ENCODE data around the gene FOXC1. TPM values are rescaled to one million over a fixed set of nuclear protein-coding genes. Genes with fewer than 3 reads are reported as not detected.

FOXC1 gene
- total and polyA plus RNA-seq, 9 of the 15 experiments (the other 6 are each of a cell fraction or from before 2014, with no cell fraction given) = not detected

DNA sequence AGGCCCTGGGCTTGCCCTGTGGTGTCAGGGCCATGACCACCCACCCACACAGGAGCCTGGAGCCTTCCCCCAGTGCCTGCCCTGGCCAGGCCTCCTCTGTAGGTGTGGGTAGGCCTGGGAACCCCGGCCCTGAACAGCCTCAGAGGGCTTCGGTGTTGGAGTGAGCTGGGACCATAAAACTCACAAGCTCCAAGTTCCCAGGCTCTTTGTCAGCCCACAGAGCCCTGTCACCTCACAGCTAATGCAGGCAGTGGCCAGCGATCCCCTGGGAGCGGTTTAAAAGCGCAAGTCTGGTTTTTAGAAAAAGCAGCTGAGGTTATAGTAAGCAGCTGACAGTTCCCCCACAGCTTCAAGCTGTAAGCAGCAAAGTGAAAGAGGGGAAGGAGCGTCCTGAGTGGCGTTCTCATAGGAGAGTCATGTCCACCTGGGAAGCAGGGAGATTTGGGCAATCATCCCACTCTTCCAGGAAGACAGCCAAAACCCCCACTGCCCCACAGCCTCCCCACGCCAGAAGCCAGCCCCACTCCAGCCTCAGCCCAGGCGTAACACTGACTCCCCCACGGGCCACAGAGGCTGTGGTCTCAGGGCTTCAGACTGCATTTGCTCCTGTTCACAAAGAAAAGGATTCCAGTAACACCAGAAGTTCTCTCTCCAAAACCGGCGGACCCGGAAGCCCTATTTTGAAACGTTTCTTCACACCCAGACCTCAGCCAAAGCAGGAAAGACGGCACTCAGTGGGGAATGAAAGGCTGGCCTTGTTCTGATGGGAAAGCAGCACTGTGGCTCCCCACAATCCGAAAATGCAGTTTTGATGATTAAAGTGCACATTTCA is 34.3 kb upstream of the FOXC1 start (continued):
- no peak for TF ChIP-seq TCF3 (CRISPR knock-in tag; IDR thresholded peaks at IDR 0.05)
- TF ChIP-seq, protein P1, sequence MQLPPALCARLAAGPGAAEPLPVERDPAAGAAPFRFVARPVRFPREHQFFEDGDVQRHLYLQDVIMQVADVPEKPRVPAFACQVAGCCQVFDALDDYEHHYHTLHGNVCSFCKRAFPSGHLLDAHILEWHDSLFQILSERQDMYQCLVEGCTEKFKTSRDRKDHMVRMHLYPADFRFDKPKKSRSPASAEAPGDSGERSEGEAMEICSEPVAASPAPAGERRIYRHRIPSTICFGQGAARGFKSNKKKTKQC (CRISPR knock-in tag; IDR thresholded peaks at IDR 0.05) = no peak
- TF ChIP-seq ZNF41 (CRISPR knock-in tag; conservative IDR thresholded peaks at IDR 0.05) = no peak
- no peak for TF ChIP-seq BACH1 (tag; IDR thresholded peaks at IDR 0.05)
- no peak for TF ChIP-seq CBX3 (IDR thresholded peaks at IDR 0.05; ENCODE audit: borderline replicate concordance in 1 of 2, low read length in 2 of 2)
- TF ChIP-seq ZNF436 (CRISPR knock-in tag; IDR thresholded peaks at IDR 0.05) = no peak
- TF ChIP-seq MIER1 (IDR thresholded peaks at IDR 0.05; ENCODE audit: low read depth) = no peak

DNA sequence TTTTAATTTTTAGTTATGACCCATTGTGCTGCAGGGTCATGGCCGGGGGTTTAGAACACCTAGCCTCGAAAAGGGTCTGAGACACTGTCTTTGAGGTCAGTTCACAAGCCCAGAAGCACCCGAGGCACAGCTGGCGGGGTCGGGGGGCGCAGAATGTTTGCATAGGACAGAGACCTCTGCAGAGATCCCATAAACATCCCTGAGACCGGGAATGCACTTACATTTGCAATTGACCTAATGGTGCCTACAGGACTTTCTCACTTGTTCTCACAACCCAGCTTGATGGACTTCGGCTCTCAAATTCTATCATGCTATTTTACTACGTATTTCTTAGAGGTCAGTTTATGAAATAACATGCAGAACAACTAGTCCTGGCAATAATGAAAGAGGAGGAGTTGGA is 33.5 kb upstream of the FOXC1 start:
- H3K9me1 ChIP-seq (ENCODE audit: control insufficient read depth, insufficient read depth, low read length) = no peaks in the 10 kb centered on the region
- H2AFZ ChIP-seq (ENCODE audit: low read depth, low read length) = no peak overlapping the region
- in situ Hi-C loops (cut with MboI) = no loop called here
- FAIRE-seq = no peak
- H3K27me3 ChIP-seq (ENCODE audit: control insufficient read depth in 2 of 2, insufficient read depth in 2 of 2, low read length in 2 of 2) = peaks cover 25 to 56% of the 10 kb centered on the region in 2 experiments; a peak in 3 of 5 replicates
- POLR2A ChIA-PET = no interaction called here
- no peak for ATAC-seq
- H3K4me2 ChIP-seq (ENCODE audit: insufficient read depth, low read length) = no peak overlapping the region
- no peaks in the 10 kb centered on the region for H3K9me3 ChIP-seq (replicated peaks; ENCODE audit: control insufficient read depth, insufficient read depth, low read depth, low read length)
- no TSS peak for BruUV-seq (replicated peaks)
- no peak overlapping the region for H3K27ac ChIP-seq (ENCODE audit: extremely low read depth, low read depth, low read length)
- WGBS (ENCODE audit: insufficient coverage, low coverage, missing lambda C conversion rate) = 2% methylated on average over 9 of the region's 9 CpGs
- no peak for DNase-seq (ENCODE audit: extremely low read depth in 1 of 4, low spot score in 3 of 4)
- H3K79me2 ChIP-seq (ENCODE audit: control insufficient read depth, insufficient read depth, low read length) = no peaks in the 10 kb centered on the region
- intact Hi-C loops (cut with micrococcal nuclease) = no loop called here
- no peaks in the 10 kb centered on the region for H3K4me1 ChIP-seq (replicated peaks in 1 of 2; ENCODE audit: control insufficient read depth in 2 of 2, insufficient read depth in 2 of 2, low read length in 2 of 2)
- CTCF ChIA-PET (ENCODE audit: low intra/inter-chr PET ratio) = no interaction called here
- no peaks in the 10 kb centered on the region for H3K36me3 ChIP-seq (ENCODE audit: control insufficient read depth, insufficient read depth, low read length)
- no peaks in the 10 kb centered on the region for H4K20me1 ChIP-seq (replicated peaks; ENCODE audit: control insufficient read depth, insufficient read depth, low read length)
- H3K4me3 ChIP-seq = no peak overlapping the region
- no peak overlapping the region for H3K9ac ChIP-seq (ENCODE audit: insufficient read depth in 1 of 2, low read depth in 2 of 2, low read length in 2 of 2)
- TF ChIP-seq ZFP36 (IDR thresholded peaks at IDR 0.05; ENCODE audit: low read depth, low read length, partially characterized antibody) (no peak), ARID2 (IDR thresholded peaks at IDR 0.05) (no peak), FUS (optimal IDR thresholded peaks at IDR 0.05; ENCODE audit: low read depth, low read length) (no peak), KLF6 (CRISPR knock-in tag; IDR thresholded peaks at IDR 0.05; ENCODE audit: borderline replicate concordance) (no peak), CCNT2 (IDR thresholded peaks at IDR 0.05; ENCODE audit: borderline replicate concordance, extremely low read depth, insufficient read length, low read depth, low read length) (no peak), CBFA2T3 (IDR thresholded peaks at IDR 0.05) (no peak), TGIF2 (CRISPR knock-in tag; IDR thresholded peaks at IDR 0.05) (no peak), ZFPM2 (CRISPR knock-in tag; IDR thresholded peaks at IDR 0.05) (no peak), DMBX1 (CRISPR knock-in tag; IDR thresholded peaks at IDR 0.05; ENCODE audit: borderline replicate concordance) (no peak), SMARCE1 (IDR thresholded peaks at IDR 0.05) (no peak)
- TF ChIP-seq, protein P2, sequence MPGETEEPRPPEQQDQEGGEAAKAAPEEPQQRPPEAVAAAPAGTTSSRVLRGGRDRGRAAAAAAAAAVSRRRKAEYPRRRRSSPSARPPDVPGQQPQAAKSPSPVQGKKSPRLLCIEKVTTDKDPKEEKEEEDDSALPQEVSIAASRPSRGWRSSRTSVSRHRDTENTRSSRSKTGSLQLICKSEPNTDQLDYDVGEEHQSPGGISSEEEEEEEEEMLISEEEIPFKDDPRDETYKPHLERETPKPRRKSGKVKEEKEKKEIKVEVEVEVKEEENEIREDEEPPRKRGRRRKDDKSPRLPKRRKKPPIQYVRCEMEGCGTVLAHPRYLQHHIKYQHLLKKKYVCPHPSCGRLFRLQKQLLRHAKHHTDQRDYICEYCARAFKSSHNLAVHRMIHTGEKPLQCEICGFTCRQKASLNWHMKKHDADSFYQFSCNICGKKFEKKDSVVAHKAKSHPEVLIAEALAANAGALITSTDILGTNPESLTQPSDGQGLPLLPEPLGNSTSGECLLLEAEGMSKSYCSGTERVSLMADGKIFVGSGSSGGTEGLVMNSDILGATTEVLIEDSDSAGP (CRISPR knock-in tag; IDR thresholded peaks at IDR 0.05) = no peak

Measured in K562 (cell line).